Measurements from ENCODE around the gene CRABP2.

Gene CRABP2

GRCh38 chr1:156654700-156655099, 50.7 kb downstream of the CRABP2 start:
- TF ChIP-seq, protein P1, sequence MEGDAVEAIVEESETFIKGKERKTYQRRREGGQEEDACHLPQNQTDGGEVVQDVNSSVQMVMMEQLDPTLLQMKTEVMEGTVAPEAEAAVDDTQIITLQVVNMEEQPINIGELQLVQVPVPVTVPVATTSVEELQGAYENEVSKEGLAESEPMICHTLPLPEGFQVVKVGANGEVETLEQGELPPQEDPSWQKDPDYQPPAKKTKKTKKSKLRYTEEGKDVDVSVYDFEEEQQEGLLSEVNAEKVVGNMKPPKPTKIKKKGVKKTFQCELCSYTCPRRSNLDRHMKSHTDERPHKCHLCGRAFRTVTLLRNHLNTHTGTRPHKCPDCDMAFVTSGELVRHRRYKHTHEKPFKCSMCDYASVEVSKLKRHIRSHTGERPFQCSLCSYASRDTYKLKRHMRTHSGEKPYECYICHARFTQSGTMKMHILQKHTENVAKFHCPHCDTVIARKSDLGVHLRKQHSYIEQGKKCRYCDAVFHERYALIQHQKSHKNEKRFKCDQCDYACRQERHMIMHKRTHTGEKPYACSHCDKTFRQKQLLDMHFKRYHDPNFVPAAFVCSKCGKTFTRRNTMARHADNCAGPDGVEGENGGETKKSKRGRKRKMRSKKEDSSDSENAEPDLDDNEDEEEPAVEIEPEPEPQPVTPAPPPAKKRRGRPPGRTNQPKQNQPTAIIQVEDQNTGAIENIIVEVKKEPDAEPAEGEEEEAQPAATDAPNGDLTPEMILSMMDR (conservative IDR thresholded peaks at IDR 0.05; ENCODE audit: low read depth, low read length): no peak
- no peak for DNase-seq (ENCODE audit: low read depth)
- H3K4me3 ChIP-seq (ENCODE audit: low read depth, low read length): no peak overlapping the region

GRCh38 chr1:156652992-156653355, 52.4 kb downstream of the CRABP2 start:
- TF ChIP-seq, protein P1 (conservative IDR thresholded peaks at IDR 0.05; ENCODE audit: low read depth, low read length): no peak
- no peak for DNase-seq (ENCODE audit: low read depth)
- no peak overlapping the region for H3K4me3 ChIP-seq (ENCODE audit: low read depth, low read length)

- peak; percentile 52 for DNase-seq (ENCODE audit: low read depth)
Observed at GRCh38 chr1:156652131-156652991, 53.0 kb downstream of the CRABP2 start.

More at GRCh38 chr1:156652131-156652991, 53.0 kb downstream of the CRABP2 start:
- H3K4me3 ChIP-seq (ENCODE audit: low read depth, low read length): no peak overlapping the region
- TF ChIP-seq, protein P1 (conservative IDR thresholded peaks at IDR 0.05; ENCODE audit: low read depth, low read length): no peak

All from choroid plexus epithelial cell (primary cell).